B cell (primary cell): ENCODE data around the gene RNF4.

Experiments used
- CTCF ChIP-seq: fragments of 200-600 bp; IDR thresholded peaks from one replicate; pipeline ENCODE4 v1.8.0; 2022; ENCODE audit warnings: antibody characterized with exemption, mild to moderate bottlenecking
- EZH2 ChIP-seq: IDR thresholded peaks from 2 replicates; pipeline ENCODE4 v1.6.1; 2012; ENCODE audit warnings: borderline replicate concordance, low read depth, mild to moderate bottlenecking, moderate library complexity, low read length; ENCODE audit not compliant: insufficient read depth, poor library complexity, severe bottlenecking

- TF ChIP-seq CTCF (no peak), EZH2 (no peak)
These were observed 16.8 kb upstream of the RNF4 start for GRCh38 chr4:2451821-2452785.
